Measurements from ENCODE around the gene CHP1. TPM values are rescaled to one million over a fixed set of nuclear protein-coding genes. Genes with fewer than 3 reads are reported as not detected.

Gene CHP1
- total RNA-seq, 1 donor from 2014 or later = 124 TPM

Other genes with a start within 250 kb of the CHP1 start
- gene INO80, start 115.0 kb upstream of the CHP1 start, total RNA-seq = 9.4 TPM
- not detected for gene EXD1, start 511 bp upstream of the CHP1 start, total RNA-seq
- gene OIP5, start 101.3 kb downstream of the CHP1 start, total RNA-seq = not detected
- 2.3 TPM for gene NUSAP1, start 101.6 kb downstream of the CHP1 start, total RNA-seq
- 73.2 TPM for gene NDUFAF1, start 171.2 kb downstream of the CHP1 start, total RNA-seq
- gene RTF1, start 185.8 kb downstream of the CHP1 start, total RNA-seq = 22.7 TPM